GM21576 (cell line): ENCODE data around the gene ANO2.

ENCODE experiments used
- ATAC-seq: cut with Tn5 transposase; IDR thresholded peaks from one replicate; pipeline ENCODE4 v1.9.1; 2021; ENCODE audit warnings: mild to moderate bottlenecking, moderate library complexity; ENCODE audit not compliant: unreplicated experiment

ANO2 gene

DNA sequence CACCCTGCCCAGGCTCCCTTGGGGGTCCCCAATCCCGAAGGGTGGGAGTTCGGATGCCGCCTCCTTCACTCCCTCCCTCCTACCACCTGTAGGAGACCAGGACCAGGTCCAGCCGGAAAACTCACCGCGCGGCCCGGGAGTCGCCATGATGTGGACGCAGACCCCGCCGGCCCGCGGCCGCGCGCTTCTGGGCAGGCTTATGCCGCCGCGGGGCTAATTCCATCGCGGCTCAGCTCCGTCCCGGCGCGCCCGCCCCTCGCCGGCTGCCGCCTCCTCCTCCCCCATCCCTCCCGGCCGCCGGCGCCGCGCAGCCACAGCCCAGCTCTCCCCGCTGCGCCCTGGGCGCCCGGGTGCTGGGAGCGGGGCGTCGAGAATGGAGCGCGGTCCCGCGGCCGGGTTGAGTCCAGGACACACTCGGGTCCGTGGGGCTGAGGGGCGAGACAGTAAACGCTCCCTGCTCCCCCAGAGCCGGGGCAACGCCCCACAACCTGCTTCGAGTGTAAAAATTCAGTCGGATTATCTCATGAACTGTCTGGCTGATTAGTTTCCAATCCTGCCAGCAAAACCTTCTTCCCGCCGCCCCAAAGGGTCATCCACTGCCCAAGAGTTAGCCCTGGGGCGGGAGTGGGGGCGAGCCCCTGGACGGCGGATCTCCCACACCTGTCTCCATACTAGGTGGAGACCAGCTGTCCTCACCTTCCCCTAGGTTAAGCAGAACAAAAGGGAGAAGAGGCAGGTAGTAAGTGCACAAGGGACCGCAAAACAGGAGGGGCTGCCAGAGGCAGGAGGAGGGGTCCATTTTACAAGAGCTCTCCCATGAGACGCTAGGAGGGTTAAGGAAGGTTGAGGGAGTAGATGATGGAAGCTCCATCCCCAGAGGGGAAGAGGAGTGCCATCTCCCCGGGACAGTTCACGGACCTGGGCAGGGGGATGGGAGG, at the start of gene ANO2:
ANO2 (minus strand) TSS at position 189 of the 938 bp plus-strand sequence; CDS start at position 147, 42 bp downstream.
- no peak for ATAC-seq

DNA sequence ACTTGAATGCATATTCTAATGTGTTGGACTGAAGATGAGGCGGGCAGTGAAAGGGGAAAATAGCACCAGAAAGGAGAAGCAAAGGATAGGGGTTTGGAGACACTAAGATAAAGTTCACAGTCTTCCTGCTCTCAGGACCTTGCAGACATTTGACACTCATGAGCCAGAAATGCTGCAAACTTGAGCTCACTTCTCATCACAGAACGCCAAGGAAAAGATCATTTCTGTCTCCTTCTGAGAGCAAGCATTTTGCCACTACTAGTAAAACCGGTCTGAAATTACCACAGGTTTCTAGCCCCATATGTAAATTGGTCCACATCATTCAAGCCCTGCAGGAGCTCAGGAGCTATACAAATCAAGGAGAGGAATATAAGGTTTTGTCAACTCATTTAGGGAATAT, 44.6 kb upstream of the ANO2 start:
- no peak for ATAC-seq

DNA sequence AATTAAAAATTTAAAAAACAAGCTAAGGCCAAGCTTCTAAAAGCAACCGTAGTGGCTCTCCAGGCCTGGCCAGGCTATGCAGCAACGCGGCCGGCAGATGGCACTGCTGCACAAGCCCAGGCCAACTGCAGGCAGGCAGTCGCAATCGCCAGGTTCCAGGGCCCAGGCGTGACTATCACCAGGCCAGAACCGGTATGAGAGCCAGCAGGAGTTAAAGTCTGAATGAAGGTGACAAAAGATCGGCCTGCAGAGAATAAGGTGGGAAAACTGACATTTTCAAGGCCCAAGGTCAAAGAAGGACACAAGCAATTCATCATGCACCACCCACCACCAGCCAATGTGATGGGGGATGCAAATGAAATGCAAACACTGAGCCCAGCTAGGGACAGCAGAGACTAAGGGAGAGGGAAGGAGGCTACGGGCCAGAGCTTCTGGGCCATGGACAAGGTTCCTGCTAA, 43.6 kb upstream of the ANO2 start:
- ATAC-seq, result no peak

DNA sequence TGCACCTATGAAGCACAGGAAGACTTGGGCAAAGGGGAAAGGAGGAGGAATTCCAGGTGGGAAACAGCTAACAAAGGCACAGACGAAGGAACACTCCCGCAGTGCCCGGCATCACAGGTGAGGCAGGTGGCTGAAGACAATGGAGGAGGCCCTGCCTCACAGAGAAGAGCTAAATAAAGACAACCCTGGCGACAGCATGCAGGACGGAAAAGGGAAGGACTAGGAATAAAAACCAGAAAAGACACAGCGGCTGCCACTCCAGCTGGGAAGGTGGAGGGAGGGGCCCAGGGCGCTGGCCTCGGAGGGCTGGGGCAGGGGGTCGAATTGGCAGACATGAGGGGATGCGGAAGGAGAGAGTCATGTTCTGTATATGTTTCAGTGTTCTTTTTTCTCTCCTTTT, 43.0 kb upstream of the ANO2 start:
- no peak for ATAC-seq

DNA sequence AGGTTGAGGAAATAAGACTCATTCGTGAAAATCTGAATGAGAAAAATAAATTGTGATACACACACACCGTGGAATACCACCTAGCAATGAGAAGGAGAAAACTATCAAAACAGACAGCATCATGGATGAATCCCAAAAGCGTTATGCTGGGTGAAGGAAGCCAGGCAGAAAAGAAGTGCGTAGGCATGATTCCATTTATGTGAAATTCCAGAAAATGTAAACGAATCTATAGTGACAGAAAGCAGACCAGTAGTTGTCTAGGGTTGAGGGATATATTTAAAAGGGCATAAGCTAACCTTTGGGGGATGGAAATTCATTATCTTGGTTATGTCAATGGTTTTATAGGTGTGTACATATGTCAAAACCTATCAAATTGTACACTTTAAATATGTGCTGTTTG, 42.5 kb upstream of the ANO2 start:
- ATAC-seq, result no peak

DNA sequence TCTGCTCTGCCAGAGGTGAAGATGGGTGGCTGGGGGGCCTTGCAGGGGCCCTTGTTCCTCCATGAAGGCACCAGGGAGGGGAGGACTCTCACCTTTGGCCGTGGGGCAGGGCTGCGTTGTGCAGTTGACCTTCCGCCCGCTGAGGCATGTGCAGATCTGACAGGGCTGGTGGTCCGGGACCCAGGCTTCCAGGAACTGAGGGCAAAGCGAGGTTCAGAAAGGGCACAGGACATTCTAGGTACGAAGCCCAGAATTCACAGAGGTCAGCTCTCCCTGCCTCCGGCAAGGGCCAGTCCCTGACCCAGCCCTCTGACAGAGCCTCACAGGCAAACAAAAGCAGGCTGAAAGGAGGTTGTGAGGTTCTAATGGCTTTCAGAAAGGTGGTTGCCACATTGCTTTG, 40.4 kb upstream of the ANO2 start:
- no peak for ATAC-seq

DNA sequence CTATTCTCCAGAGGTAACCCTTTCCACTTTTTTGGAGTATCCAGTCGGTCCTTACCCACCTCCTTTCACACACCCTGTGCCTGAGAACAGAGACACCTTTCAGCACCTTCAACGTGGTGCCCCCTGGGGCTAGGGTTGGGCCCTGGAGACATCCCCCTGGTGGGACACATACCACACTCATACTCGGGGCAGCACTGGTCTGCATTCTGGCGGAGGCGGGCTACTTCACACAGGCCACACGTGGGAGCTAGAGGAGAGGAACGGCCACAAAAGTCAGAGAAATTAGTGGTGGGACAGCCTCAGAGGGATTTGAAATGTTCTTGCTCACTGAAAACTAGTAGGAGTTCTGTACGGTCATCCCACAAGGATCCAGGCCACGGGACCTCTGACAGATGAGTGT, 39.8 kb upstream of the ANO2 start:
- no peak for ATAC-seq

DNA sequence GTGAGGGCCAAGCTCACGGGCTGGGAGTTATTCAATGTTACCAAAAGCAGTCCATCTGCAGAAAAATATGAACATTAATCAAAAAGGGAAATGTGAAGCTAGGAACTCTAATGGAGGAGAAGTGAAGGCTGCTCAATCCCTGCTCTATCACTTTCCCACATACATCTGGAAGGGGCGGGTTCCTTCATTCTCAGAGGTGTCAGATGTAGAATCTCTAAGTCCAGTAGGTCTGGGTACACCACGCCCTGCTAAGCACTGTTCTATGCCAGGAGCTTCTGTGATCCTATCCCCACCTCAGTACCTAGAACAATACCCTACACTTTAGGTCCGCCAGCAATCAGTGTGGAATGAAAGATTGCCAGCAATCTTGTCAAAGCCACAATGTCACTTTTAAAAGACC, 37.0 kb upstream of the ANO2 start:
- no peak for ATAC-seq

DNA sequence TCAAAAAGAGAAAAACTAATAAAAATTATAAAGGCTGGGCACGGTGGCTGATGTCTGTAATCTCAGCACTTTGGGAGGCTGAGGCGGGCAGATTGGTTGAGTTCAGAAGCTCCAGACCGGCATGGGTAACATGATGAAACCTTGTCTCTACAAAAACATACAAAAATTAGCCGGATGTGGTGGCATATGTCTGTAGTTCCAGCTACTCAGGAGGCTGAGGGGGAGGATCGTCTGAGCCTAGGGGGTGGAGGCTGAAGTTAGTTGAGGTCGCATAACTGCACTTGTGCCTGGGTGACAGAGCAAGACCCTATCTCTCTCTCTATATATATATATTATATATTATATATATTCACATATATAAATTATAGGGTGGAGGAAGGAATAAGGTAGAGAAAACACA, 32.5 kb upstream of the ANO2 start:
- no peak for ATAC-seq

DNA sequence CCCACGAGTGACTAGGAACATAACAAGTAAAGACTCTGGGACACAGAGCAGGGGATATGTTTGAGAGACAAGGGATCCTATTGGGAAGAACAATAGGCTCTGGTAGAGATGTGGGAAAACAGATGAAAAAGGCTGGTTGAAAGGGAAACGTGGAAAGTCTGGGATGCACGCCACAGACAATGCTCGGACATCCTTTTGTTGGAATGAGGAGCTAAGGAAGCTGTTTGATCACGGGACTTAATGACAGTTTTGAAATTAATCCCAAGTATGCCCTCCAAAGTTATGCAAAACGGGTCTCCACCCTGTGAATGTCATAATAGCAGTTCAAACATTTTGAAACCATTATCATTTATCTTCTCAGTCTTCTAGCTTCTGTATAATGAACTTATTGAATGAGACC, 31.7 kb upstream of the ANO2 start:
- no peak for ATAC-seq

DNA sequence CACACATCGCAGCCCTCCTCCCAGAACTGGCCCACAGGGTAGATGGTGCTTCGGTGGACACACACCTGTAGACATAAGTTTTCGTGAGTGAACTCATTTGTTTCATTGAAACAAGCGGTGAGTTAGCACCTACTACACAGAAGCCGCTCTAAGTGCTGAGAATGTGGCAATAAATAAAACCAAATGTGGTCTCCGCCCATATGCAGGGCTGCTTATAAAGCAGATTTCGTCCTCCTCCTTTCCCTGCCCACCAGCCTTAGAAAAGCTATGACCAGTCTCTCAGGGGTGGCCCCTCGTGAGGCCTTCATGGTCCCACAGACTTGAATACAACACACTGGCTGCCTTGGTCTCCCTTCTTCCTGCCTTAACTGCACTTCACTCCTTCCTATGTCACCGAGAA, 31.1 kb upstream of the ANO2 start:
- no peak for ATAC-seq

DNA sequence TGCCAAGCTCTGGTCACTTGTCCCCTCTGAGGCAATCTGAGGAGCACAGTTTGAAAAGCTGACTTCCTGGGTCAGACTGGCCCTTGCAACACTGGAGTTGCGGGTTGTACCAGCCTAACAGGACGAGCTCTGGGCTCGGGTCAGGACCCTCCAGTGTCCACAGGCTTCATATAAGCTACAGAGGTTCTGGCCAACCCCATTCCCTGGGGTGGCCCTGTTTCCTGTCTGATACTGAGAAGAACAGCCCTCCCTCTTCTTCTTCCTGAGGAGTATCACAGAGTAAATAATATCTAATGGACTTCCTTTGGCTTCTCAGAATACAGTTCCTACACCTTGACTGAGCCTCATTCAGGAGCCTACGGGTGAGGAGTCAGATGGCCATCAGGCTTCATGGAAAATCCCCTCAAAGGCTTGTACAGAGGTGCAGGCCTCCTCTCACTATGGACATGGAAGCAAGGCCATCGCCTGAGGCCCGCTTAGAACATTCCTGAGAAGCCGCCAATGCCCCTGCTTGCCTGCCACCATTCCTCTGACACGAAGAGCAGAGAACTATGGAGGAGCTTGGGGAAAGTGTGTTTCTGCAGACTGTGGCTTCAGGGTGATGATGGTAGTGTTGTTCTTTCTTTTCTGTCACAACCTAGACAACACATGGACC, 28.5 kb upstream of the ANO2 start:
- no peak for ATAC-seq

DNA sequence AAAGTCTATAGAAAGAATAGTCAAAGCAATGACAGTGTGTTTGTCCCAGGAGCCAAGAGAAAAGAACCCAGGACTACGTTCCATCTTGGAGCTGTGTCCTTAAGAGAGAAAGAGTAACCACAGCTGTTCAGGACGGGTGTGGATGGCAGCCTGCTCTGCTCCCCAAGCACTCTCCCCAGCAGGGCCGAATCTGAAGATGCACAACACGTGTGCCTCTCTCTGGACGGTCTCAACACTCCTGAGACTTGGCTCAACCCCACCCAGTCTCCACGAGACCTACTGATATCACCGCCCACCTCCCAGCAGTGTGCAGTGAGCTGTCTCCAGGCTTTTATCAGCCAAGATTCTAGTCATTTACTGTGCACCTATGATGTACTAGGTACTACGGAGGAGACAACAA, 27.3 kb upstream of the ANO2 start:
- ATAC-seq, result no peak

DNA sequence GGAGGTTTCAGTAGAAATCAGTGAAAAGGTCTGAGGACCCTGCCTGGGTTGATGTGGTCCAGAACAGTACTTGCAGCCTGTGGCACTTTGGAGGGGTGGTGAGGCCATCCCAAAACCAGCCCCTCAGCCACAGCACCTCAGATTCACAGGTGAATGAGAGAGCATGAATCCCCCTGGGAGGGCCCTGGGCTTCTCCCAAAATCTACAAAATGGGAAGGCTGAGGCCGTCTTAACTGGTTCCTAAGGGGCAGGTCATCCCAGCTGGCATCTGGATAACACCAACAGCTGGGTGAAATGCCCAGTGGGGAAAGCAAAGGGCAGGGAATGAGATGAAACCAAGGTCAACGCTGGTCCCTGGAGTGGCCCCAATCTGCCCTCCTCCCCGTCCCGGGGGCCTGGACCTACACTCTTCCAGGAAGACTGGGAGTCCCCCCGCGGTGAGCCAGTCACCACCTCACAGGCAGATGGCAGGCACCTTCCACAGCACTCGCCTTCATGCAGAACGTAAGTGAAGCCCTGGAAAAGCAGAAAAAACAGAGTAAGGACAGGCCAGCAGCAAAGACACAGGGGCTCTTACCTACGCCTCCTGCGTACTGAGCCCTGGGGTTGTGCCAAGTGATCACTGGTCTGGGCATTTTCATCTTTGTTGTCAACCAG, 26.3 kb upstream of the ANO2 start:
- ATAC-seq, result no peak

DNA sequence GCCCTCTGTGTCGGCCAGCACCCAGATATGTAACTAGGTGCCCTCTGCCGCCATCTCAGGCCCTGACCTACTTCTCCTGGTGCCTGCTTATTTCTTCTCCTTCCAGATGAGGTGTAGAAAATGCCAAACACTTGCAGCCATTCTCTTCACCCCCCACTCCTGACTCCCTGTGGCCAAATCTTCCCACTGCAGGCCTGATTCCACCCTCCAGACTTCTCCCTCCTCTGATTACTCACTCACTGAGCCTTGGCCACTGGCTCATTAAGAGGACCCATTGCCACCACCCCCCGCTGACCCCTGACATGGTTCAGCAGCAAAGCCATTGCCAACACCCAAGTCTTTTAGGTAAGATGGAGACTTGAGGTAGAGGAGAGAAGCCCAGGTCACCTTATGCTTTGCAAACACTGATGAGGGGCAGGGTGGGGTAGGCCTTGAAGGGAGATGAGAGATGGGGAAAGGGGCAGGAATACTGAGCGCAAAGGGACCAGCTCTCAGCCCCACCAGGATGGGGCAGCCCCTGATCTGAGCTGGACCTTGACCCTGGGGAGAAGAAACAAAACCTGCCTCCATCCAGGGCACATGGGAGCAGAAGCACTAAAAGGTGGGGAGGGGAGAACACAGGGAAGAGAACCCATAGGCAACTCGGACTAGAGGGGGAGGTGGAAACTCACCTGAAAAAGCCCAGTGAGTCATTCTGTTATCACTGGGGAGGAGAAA, 25.1 kb upstream of the ANO2 start:
- no peak for ATAC-seq

DNA sequence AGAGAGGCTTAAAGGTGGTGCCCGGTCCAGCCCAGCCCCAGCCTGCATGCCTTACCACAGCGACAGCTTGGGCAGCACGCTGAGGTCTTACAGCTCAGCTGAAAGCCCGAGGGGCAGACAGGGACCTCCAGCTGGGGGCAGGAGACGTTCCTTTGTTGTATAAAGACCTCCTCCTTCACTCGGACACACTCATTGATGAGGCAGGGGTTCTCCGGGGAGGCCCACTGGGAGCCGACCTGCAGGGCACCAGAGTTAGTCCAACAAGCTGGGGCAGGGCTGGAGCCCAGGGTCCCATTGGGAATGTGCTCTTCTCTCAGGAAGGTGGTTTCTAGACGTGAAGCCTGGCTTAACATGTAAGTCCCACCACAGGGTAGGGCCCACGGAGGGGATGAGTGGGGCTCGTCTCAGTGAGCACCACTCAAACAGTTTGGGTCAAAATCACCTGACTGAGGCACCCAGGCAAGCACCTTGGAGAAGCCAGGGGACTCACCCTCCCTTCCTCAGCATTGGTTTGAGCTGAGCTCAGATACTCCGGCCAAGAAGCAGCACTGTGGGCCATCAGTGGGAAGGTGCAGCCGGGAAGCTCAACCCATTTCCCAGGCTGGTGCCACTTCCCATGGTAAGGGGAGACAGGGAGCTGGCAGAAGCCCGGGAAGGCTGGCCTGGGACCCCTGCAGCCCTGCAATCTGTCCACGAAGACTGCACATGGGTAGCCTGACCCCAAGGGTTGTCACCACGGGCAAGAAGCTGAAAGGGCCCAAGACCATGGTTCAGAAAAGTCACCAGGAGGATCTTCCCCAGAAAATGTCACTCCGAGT, 24.3 kb upstream of the ANO2 start:
- ATAC-seq, result no peak

DNA sequence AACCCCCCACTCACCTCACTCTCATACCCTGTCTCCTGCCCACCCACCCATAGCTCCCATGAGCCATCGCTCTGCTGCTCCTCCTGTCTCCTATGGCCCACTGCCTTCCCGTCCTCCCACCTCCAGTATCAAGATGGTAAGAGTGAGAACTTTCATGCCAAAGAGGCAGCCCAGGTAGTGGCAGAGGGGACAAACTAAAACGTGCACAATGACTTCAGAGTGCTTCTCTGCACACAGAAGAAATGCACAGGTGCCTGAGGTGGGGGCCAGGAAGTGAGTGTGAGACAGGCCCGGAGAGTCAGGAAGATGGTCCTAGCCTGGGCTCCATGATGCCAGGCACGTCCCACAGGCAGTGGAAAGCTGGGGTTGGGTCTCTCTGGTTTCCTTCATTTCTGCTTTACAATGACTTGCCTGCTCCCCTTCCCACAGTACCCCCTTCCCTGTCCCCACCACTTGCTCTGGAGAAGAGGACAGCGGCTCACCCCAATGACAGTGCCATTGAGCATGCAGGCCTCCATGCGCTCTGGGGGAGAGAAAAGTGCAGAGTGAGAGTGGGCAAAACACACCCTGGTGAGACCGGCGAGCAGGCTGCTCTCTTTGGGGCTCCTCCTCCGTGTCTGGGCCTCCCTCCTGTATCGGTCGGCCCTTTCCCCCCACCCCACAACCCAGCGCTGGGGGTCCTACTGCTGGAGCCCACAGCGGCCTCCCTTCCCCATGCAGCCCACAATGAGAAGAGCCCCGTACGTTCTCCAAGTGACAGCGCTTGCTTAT, 22.8 kb upstream of the ANO2 start:
- ATAC-seq, result no peak

DNA sequence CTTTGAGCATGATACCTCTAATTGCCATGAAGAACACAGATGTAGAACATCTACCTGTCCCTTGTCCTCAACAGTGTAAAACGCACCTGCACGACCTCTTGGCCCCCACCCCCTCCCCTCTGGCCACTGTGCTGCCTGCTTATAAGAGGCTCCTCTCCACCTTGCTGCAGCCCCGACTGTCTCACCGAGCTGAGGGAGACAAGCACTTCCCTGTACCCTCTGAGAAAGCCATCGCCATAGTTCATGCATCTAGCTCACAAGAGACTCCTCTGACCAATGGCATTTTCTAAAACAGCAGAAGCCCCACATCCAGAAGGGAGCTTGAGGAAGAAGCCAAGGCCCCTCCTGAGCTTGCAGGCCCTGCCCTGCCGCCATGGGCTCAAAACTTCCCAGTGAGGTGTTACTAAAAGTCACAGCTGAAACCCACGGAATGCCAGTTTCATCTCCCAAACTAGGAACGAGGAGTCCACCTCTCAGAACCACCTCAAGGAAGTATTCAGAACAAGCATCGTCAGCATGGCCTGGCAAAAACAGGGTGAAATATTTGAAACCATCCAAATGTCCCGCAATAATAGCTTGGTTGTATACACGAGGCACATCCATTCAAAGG, 21.5 kb upstream of the ANO2 start:
- no peak for ATAC-seq

DNA sequence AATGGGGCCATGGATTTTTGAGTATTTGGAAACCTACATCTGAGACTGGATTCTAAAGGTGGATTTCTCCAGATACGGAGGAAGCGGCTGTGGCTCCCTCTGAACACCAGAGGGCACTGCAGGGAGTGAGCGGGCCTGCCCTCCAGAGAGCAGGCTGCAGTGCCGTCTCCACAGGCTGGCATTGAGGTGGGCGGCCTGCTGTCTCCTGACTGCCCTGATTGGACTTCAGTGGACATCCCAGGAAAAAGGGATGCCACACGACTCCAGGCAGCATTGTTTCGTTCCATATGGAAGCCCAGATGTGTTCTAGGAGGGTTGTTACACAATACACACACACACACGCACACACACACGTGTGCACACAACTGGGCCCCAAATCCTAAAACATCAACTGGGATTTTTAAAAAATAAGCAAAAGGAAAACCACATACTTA, 20.9 kb upstream of the ANO2 start:
- no peak for ATAC-seq
